IPS DF 6.9 (cell line): Measurements from ENCODE around the gene GORASP2.

Source experiments
- DNase-seq: peaks from one replicate; pipeline ENCODE4 v3.0.0-alpha.2; 2013; ENCODE audit warnings: low read depth, low spot score
- H3K27ac ChIP-seq: one replicate; pipeline ENCODE4 v1.5.1; 2013; ENCODE audit warnings: low read length, control low read depth
- H3K27me3 ChIP-seq: 2 replicates; pipeline ENCODE4 v1.6.1; 2013; ENCODE audit warnings: mild to moderate bottlenecking, low read length; ENCODE audit not compliant: control insufficient read depth, insufficient read depth
- H3K36me3 ChIP-seq: 2 replicates; pipeline ENCODE4 v1.6.1; 2013; ENCODE audit warnings: low read length; ENCODE audit not compliant: control insufficient read depth, insufficient read depth
- H3K4me1 ChIP-seq: 2 replicates; pipeline ENCODE4 v1.6.1; 2013; ENCODE audit warnings: low read length; ENCODE audit not compliant: control insufficient read depth, insufficient read depth
- H3K4me3 ChIP-seq: 2 replicates; pipeline ENCODE4 v1.5.1; 2013; ENCODE audit warnings: mild to moderate bottlenecking, low read length
- H3K9me3 ChIP-seq: 2 replicates; pipeline ENCODE4 v1.6.1; 2013; ENCODE audit warnings: low read length, inconsistent platforms; ENCODE audit not compliant: control insufficient read depth, insufficient read depth
- WGBS: extraction: QIAGEN DNeasy Blood & Tissue Kit; methylation state at CpG from one replicate; pipeline ENCODE4 v1.1.7; 2013; ENCODE audit warnings: mixed read lengths, missing lambda C conversion rate; ENCODE audit not compliant: insufficient read length, insufficient coverage; 5-methylcytosine and 5-hydroxymethylcytosine counted together

GORASP2 gene

GRCh38 chr2:170923799-170924198, 5.3 kb upstream of the GORASP2 start:
- Histone ChIP-seq H3K36me3 (no peaks in the 10 kb centered on the region), H3K27me3 (no peaks in the 10 kb centered on the region), H3K4me3 (no peak overlapping the region), H3K9me3 (0 out of 2 replicates have a peak, but pooled peaks cover 1% of the 10 kb centered on the region), H3K4me1 (peaks cover 3% of the 10 kb centered on the region; the same call in 1 of the 2 replicates), H3K27ac (no peak overlapping the region)
- WGBS = no CpG with 5 or more reads among the region's 1 CpG
- DNase-seq = no peak

DNA sequence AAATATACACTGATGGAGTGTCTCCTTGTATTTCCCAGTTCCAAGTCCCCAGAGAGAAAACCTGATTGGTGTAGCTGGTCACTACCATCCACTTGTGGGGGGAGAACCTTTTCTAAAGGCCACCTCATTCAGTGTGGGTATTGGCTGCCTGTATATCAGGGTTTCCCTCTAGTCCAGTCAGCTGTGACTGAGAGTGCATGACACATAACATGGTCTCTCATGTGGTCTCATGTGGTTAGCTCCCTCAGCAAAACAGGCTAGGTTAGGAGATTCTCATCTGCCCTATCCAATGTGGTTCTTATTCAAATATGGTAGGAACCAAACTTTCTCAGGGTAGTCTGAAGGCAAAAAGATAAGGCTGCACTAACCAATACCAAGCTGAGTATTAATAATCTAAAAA, 4.1 kb upstream of the GORASP2 start:
- no peak for DNase-seq
- Histone ChIP-seq H3K36me3 (no peaks in the 10 kb centered on the region), H3K4me1 (peaks cover 3% of the 10 kb centered on the region; the same call in 1 of the 2 replicates), H3K27ac (no peak overlapping the region), H3K4me3 (no peak overlapping the region), H3K27me3 (no peaks in the 10 kb centered on the region), H3K9me3 (0 out of 2 replicates have a peak, but pooled peaks cover 1% of the 10 kb centered on the region)

- DNase-seq = no peak
- Histone ChIP-seq H3K27ac (no peak overlapping the region), H3K27me3 (no peaks in the 10 kb centered on the region), H3K9me3 (0 out of 2 replicates have a peak, but pooled peaks cover 1% of the 10 kb centered on the region), H3K4me1 (peaks cover 3% of the 10 kb centered on the region; the same call in 1 of the 2 replicates), H3K36me3 (no peaks in the 10 kb centered on the region), H3K4me3 (no peak overlapping the region)
- WGBS = no CpG with 5 or more reads among the region's 3 CpGs
Measured at GRCh38 chr2:170925923-170926322, 3.1 kb upstream of the GORASP2 start.

DNA sequence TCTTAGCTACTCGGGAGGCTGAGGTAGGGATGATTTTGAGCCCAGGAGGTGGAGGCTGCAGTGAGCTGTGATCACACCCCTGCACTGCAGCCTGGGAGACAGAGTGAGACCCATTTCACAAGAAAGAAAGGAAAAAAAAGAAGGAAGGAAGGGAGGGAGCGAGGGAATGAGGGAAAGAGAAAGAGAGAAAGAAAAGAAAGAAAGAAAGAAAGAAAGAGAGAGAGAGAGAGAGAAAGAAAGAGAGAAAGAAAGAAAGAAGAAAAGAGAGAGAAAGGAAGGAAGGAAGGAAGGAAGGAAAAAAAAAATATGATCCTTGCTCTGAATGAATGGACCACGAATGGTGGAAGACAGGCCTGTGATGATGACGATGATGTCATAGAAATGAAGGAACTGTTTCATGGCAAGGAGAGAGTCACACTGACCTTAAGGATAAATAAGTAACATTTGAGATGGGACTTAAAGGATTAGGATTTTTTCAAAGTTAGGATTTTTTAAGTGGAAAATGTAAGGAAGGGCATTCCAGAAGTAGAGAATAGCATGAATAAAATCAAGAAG, 2.2 kb upstream of the GORASP2 start:
- no CpG with 5 or more reads among the region's 4 CpGs for WGBS
- 0 out of 2 replicates have a peak, but pooled peaks cover 1% of the 10 kb centered on the region for H3K9me3 ChIP-seq
- no peak for DNase-seq
- no peak overlapping the region for H3K27ac ChIP-seq
- no peak overlapping the region for H3K4me3 ChIP-seq
- H3K36me3 ChIP-seq = no peaks in the 10 kb centered on the region
- H3K4me1 ChIP-seq = peaks cover 3% of the 10 kb centered on the region; the same call in 1 of the 2 replicates
- no peaks in the 10 kb centered on the region for H3K27me3 ChIP-seq

GRCh38 chr2:170928036-170928823, 823 bp upstream of the GORASP2 start:
- peaks cover 3% of the 10 kb centered on the region; the same call in 1 of the 2 replicates for H3K4me1 ChIP-seq
- no peak overlapping the region for H3K27ac ChIP-seq
- 0 out of 2 replicates have a peak, but pooled peaks cover 1% of the 10 kb centered on the region for H3K9me3 ChIP-seq
- H3K36me3 ChIP-seq = no peaks in the 10 kb centered on the region
- peak overlapping the region; percentile 5; the same call in 1 of the 2 replicates for H3K4me3 ChIP-seq
- WGBS = no CpG with 5 or more reads among the region's 17 CpGs
- no peak for DNase-seq
- no peaks in the 10 kb centered on the region for H3K27me3 ChIP-seq

- H3K4me1 ChIP-seq = peaks cover 3% of the 10 kb centered on the region; the same call in 1 of the 2 replicates
- H3K4me3 ChIP-seq = peak overlapping the region; percentile 86
- no peak for DNase-seq
- H3K9me3 ChIP-seq = no peaks in the 10 kb centered on the region
- no peaks in the 10 kb centered on the region for H3K27me3 ChIP-seq
- no CpG with 5 or more reads among the region's 21 CpGs for WGBS
- no peaks in the 10 kb centered on the region for H3K36me3 ChIP-seq
- no peak overlapping the region for H3K27ac ChIP-seq
Measured at GRCh38 chr2:170929686-170930050, 615 bp downstream of the GORASP2 start.

- WGBS = no CpG with 5 or more reads among the region's 15 CpGs
- DNase-seq = no peak
Measured at GRCh38 chr2:170930131-170930990, 1.3 kb downstream of the GORASP2 start.

DNA sequence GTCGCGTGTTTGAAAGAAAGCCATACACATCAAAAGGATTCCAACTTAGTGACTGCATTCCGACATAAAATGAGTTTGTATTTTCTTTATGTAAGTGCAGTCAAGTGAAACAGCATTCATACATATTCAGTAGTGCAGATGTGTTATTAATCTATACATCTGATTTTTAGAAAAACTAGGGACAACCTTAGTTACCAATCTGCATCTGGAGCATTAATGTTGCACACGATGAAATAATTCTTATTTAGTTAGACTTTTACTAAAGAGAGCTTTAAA, 1.9 kb downstream of the GORASP2 start:
- H3K27ac ChIP-seq = no peak overlapping the region
- DNase-seq = no peak
- H3K4me1 ChIP-seq = peaks cover 3% of the 10 kb centered on the region; the same call in 1 of the 2 replicates
- no peaks in the 10 kb centered on the region for H3K9me3 ChIP-seq
- H3K4me3 ChIP-seq = no peak overlapping the region
- no CpG with 5 or more reads among the region's 4 CpGs for WGBS
- H3K36me3 ChIP-seq = no peaks in the 10 kb centered on the region
- H3K27me3 ChIP-seq = no peaks in the 10 kb centered on the region

More at GRCh38 chr2:170930131-170930990, 1.3 kb downstream of the GORASP2 start:
- Histone ChIP-seq H3K4me1 (peaks cover 3% of the 10 kb centered on the region; the same call in 1 of the 2 replicates), H3K27ac (no peak overlapping the region), H3K9me3 (no peaks in the 10 kb centered on the region), H3K27me3 (no peaks in the 10 kb centered on the region), H3K4me3 (peak overlapping the region; percentile 86; the same call in 1 of the 2 replicates), H3K36me3 (no peaks in the 10 kb centered on the region)

DNA sequence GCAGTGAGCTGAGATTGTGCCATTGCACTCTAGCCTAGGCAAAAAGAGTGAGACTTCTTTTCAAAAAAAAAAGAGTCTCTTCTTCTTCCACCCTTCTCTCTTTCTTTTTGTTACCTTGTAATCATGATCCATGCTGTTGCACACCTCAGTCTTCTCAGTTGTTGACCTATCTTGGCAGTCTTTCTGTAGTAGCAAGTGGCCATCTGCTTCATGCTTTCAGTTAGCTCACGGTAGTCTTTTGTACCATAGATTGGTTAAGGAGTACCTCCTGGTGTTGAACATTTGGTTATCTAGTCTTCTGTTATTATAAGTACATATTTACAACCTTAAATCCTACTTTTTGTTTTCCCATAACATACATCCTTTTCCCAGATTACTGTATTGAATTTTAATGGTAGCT, 3.1 kb downstream of the GORASP2 start:
- Histone ChIP-seq H3K4me1 (peaks cover 3% of the 10 kb centered on the region; the same call in 1 of the 2 replicates), H3K27ac (no peak overlapping the region), H3K36me3 (no peaks in the 10 kb centered on the region), H3K4me3 (no peak overlapping the region), H3K9me3 (no peaks in the 10 kb centered on the region), H3K27me3 (no peaks in the 10 kb centered on the region)
- DNase-seq = no peak
- no CpG with 5 or more reads among the region's 1 CpG for WGBS

DNA sequence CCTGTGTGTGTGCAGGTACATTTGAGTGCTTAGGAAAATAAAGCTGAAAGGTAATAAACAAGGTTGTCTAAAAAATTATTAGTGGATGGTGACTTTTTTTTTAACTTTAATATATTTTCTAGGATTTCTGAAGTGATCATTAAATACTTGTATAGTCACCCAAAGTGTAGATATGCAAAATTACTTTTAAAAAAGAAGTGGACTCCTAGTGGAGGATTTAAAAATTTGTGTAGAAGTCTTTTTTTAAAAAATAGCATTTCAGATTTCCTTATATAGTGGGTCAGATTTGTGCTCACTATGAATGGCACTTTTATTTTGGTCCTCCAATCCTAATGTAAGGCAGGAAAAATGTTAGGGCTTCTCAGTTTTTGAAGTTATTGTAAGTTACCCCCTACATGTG, 3.9 kb downstream of the GORASP2 start:
- no peaks in the 10 kb centered on the region for H3K36me3 ChIP-seq
- DNase-seq = no peak
- no peaks in the 10 kb centered on the region for H3K9me3 ChIP-seq
- no peak overlapping the region for H3K27ac ChIP-seq
- no peaks in the 10 kb centered on the region for H3K27me3 ChIP-seq
- H3K4me3 ChIP-seq = no peak overlapping the region
- peaks cover 3% of the 10 kb centered on the region; the same call in 1 of the 2 replicates for H3K4me1 ChIP-seq
